ENCODE measurements around the gene COL5A2. TPM values are rescaled to one million over a fixed set of nuclear protein-coding genes. Genes with fewer than 3 reads are reported as not detected.

COL5A2 gene
- total and polyA plus RNA-seq, 4 donors: 45.5 to 387 (median 118) TPM

GRCh38 chr2:189096769-189097447 is 82.7 kb downstream of the COL5A2 start:
- H3K27ac ChIP-seq (ENCODE audit: low read depth, low read length): no peak overlapping the region

GRCh38 chr2:189095101-189095500 is 84.5 kb downstream of the COL5A2 start:
- no peak for DNase-seq (ENCODE audit: low read depth in 4 of 6, low spot score in 6 of 6)
- Histone ChIP-seq H3K4me1 (ENCODE audit: control insufficient read depth, insufficient read depth, low read length) (no peaks in the 10 kb centered on the region), H3K9me3 (ENCODE audit: control insufficient read depth, insufficient read depth, low read length) (no peaks in the 10 kb centered on the region), H3K4me3 (ENCODE audit: low read depth, low read length) (no peak overlapping the region), H3K36me3 (ENCODE audit: control insufficient read depth, insufficient read depth, low read length) (no peaks in the 10 kb centered on the region), H3K27me3 (ENCODE audit: control insufficient read depth, insufficient read depth, low read length) (no peaks in the 10 kb centered on the region), H3K27ac (ENCODE audit: low read depth, low read length) (no peak overlapping the region)
- no CpG with 5 or more reads among the region's 3 CpGs for WGBS (ENCODE audit: insufficient coverage)

More at GRCh38 chr2:189096769-189097447, 82.7 kb downstream of the COL5A2 start:
- no CpG with 5 or more reads among the region's 4 CpGs for WGBS (ENCODE audit: insufficient coverage)
- no peak for DNase-seq (ENCODE audit: low read depth in 4 of 6, low spot score in 6 of 6)
- H3K36me3 ChIP-seq (ENCODE audit: control insufficient read depth, insufficient read depth, low read length): no peaks in the 10 kb centered on the region
- no peaks in the 10 kb centered on the region for H3K27me3 ChIP-seq (ENCODE audit: control insufficient read depth, insufficient read depth, low read length)
- no peaks in the 10 kb centered on the region for H3K9me3 ChIP-seq (ENCODE audit: control insufficient read depth, insufficient read depth, low read length)
- H3K4me1 ChIP-seq (ENCODE audit: control insufficient read depth, insufficient read depth, low read length): no peaks in the 10 kb centered on the region
- no peak overlapping the region for H3K4me3 ChIP-seq (ENCODE audit: low read depth, low read length)

- Histone ChIP-seq H3K4me3 (ENCODE audit: low read depth, low read length) (no peak overlapping the region), H3K27ac (ENCODE audit: low read depth, low read length) (no peak overlapping the region), H3K36me3 (ENCODE audit: control insufficient read depth, insufficient read depth, low read length) (no peaks in the 10 kb centered on the region), H3K9me3 (ENCODE audit: control insufficient read depth, insufficient read depth, low read length) (no peaks in the 10 kb centered on the region), H3K27me3 (ENCODE audit: control insufficient read depth, insufficient read depth, low read length) (no peaks in the 10 kb centered on the region), H3K4me1 (ENCODE audit: control insufficient read depth, insufficient read depth, low read length) (no peaks in the 10 kb centered on the region)
- no peak for DNase-seq (ENCODE audit: low read depth in 4 of 6, low spot score in 6 of 6)
- no CpG with 5 or more reads among the region's 2 CpGs for WGBS (ENCODE audit: insufficient coverage)
Measured at GRCh38 chr2:189092936-189093335, 86.6 kb downstream of the COL5A2 start.

- H3K36me3 ChIP-seq (ENCODE audit: control insufficient read depth, insufficient read depth, low read length): no peaks in the 10 kb centered on the region
- H3K9me3 ChIP-seq (ENCODE audit: control insufficient read depth, insufficient read depth, low read length): no peaks in the 10 kb centered on the region
- no peak for DNase-seq (ENCODE audit: low read depth in 4 of 6, low spot score in 6 of 6)
- no peak overlapping the region for H3K4me3 ChIP-seq (ENCODE audit: low read depth, low read length)
- H3K27ac ChIP-seq (ENCODE audit: low read depth, low read length): no peak overlapping the region
- H3K27me3 ChIP-seq (ENCODE audit: control insufficient read depth, insufficient read depth, low read length): no peaks in the 10 kb centered on the region
- H3K4me1 ChIP-seq (ENCODE audit: control insufficient read depth, insufficient read depth, low read length): no peaks in the 10 kb centered on the region
- no CpG with 5 or more reads among the region's 1 CpG for WGBS (ENCODE audit: insufficient coverage)
Measured at GRCh38 chr2:189091253-189091652, 88.3 kb downstream of the COL5A2 start.

GRCh38 chr2:189088591-189089205 is 90.9 kb downstream of the COL5A2 start:
- Histone ChIP-seq H3K4me3 (ENCODE audit: low read depth, low read length) (no peak overlapping the region), H3K27me3 (ENCODE audit: control insufficient read depth, insufficient read depth, low read length) (no peaks in the 10 kb centered on the region), H3K4me1 (ENCODE audit: control insufficient read depth, insufficient read depth, low read length) (no peaks in the 10 kb centered on the region), H3K27ac (ENCODE audit: low read depth, low read length) (no peak overlapping the region), H3K36me3 (ENCODE audit: control insufficient read depth, insufficient read depth, low read length) (no peaks in the 10 kb centered on the region), H3K9me3 (ENCODE audit: control insufficient read depth, insufficient read depth, low read length) (no peaks in the 10 kb centered on the region)
- peak in 1 of 6 donors; percentile 16 for DNase-seq (ENCODE audit: low read depth in 4 of 6, low spot score in 6 of 6)
- no CpG with 5 or more reads among the region's 3 CpGs for WGBS (ENCODE audit: insufficient coverage)

- DNase-seq (ENCODE audit: low read depth in 4 of 6, low spot score in 6 of 6): peak in 1 of 6 donors; percentile 60
- no peak overlapping the region for H3K4me3 ChIP-seq (ENCODE audit: low read depth, low read length)
- H3K9me3 ChIP-seq (ENCODE audit: control insufficient read depth, insufficient read depth, low read length): no peaks in the 10 kb centered on the region
- H3K27me3 ChIP-seq (ENCODE audit: control insufficient read depth, insufficient read depth, low read length): no peaks in the 10 kb centered on the region
- H3K36me3 ChIP-seq (ENCODE audit: control insufficient read depth, insufficient read depth, low read length): no peaks in the 10 kb centered on the region
- no peaks in the 10 kb centered on the region for H3K4me1 ChIP-seq (ENCODE audit: control insufficient read depth, insufficient read depth, low read length)
- WGBS (ENCODE audit: insufficient coverage): no CpG with 5 or more reads among the region's 2 CpGs
- H3K27ac ChIP-seq (ENCODE audit: low read depth, low read length): no peak overlapping the region
Measured at GRCh38 chr2:189086710-189087109, 92.9 kb downstream of the COL5A2 start.

- DNase-seq (ENCODE audit: low read depth in 4 of 6, low spot score in 6 of 6): no peak
- Histone ChIP-seq H3K36me3 (ENCODE audit: control insufficient read depth, insufficient read depth, low read length) (no peaks in the 10 kb centered on the region), H3K4me3 (ENCODE audit: low read depth, low read length) (no peak overlapping the region), H3K27me3 (ENCODE audit: control insufficient read depth, insufficient read depth, low read length) (no peaks in the 10 kb centered on the region), H3K4me1 (ENCODE audit: control insufficient read depth, insufficient read depth, low read length) (no peaks in the 10 kb centered on the region), H3K27ac (ENCODE audit: low read depth, low read length) (no peak overlapping the region), H3K9me3 (ENCODE audit: control insufficient read depth, insufficient read depth, low read length) (no peaks in the 10 kb centered on the region)
- WGBS (ENCODE audit: insufficient coverage): no CpG with 5 or more reads among the region's 2 CpGs
Measured at GRCh38 chr2:189086250-189086649, 93.3 kb downstream of the COL5A2 start.

- Histone ChIP-seq H3K4me3 (ENCODE audit: low read depth, low read length) (no peak overlapping the region), H3K9me3 (ENCODE audit: control insufficient read depth, insufficient read depth, low read length) (no peaks in the 10 kb centered on the region), H3K36me3 (ENCODE audit: control insufficient read depth, insufficient read depth, low read length) (no peaks in the 10 kb centered on the region), H3K27ac (ENCODE audit: low read depth, low read length) (no peak overlapping the region), H3K4me1 (ENCODE audit: control insufficient read depth, insufficient read depth, low read length) (no peaks in the 10 kb centered on the region), H3K27me3 (ENCODE audit: control insufficient read depth, insufficient read depth, low read length) (no peaks in the 10 kb centered on the region)
- DNase-seq (ENCODE audit: low read depth in 4 of 6, low spot score in 6 of 6): peak in 1 of 6 donors; percentile 66
- no CpG with 5 or more reads among the region's 3 CpGs for WGBS (ENCODE audit: insufficient coverage)
Measured at GRCh38 chr2:189083606-189084005, 96.0 kb downstream of the COL5A2 start.

- peak in 1 of 6 donors; percentile 21 for DNase-seq (ENCODE audit: low read depth in 4 of 6, low spot score in 6 of 6)
- WGBS (ENCODE audit: insufficient coverage): 69% methylated on average over 2 of the region's 2 CpGs
- Histone ChIP-seq H3K9me3 (ENCODE audit: control insufficient read depth, insufficient read depth, low read length) (no peaks in the 10 kb centered on the region), H3K36me3 (ENCODE audit: control insufficient read depth, insufficient read depth, low read length) (no peaks in the 10 kb centered on the region), H3K27me3 (ENCODE audit: control insufficient read depth, insufficient read depth, low read length) (no peaks in the 10 kb centered on the region), H3K27ac (ENCODE audit: low read depth, low read length) (no peak overlapping the region), H3K4me3 (ENCODE audit: low read depth, low read length) (no peak overlapping the region), H3K4me1 (ENCODE audit: control insufficient read depth, insufficient read depth, low read length) (no peaks in the 10 kb centered on the region)
Measured at GRCh38 chr2:189083106-189083505, 96.5 kb downstream of the COL5A2 start.

Data from spinal cord (tissue), 10 donors.